ENCODE data around the gene BCKDHB. TPM values are rescaled to one million over a fixed set of nuclear protein-coding genes. Genes with fewer than 3 reads are reported as not detected.

Gene BCKDHB
- total and polyA plus RNA-seq, 2 of the 4 experiments (the other 2 are of a cell fraction), result 11.2 to 11.8 TPM

DNA sequence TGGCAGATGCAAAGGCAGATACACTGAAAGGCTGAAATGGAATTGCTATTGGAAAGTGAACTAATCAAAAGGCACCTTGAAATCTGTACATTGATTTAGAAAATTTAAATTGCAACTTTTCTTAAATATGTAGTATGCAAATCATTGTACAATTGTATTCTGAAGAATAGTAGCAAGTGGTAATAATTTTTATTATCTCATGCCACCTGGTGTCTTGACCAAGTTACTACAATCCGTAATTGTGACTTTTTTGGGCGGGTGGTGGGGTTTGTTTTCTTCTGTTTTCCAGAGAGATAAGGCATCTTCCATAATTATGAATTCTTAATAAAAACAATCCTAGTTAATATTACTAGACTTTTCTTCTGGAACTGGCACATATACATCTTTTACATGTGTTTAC, 12.5 kb upstream of the BCKDHB start:
- no peaks in the 10 kb centered on the region for H3K79me1 ChIP-seq (ENCODE audit: low read depth in 1 of 2, low read length in 2 of 2)
- ATAC-seq (ENCODE audit: low read depth) (peak; percentile 70), DNase-seq (peak; percentile 21)
- no peak overlapping the region for H2BK15ac ChIP-seq (ENCODE audit: low read depth, low read length)
- H3K14ac ChIP-seq (replicated peaks; ENCODE audit: low read depth, low read length), result no peak overlapping the region
- H2BK20ac ChIP-seq (ENCODE audit: low read depth, low read length), result no peak overlapping the region
- H3K4me1 ChIP-seq (ENCODE audit: control insufficient read depth, insufficient read depth, low read length), result no peaks in the 10 kb centered on the region
- no peak overlapping the region for H2BK120ac ChIP-seq (ENCODE audit: low read depth, low read length)
- intact Hi-C loops (cut with micrococcal nuclease), result loop anchor here (1.0 to 5.0 kb wide), 3 partner anchors 145 to 316 kb away; no protein-coding TSS in a partner anchor
- H3K18ac ChIP-seq (ENCODE audit: low read depth, low read length), result no peak overlapping the region
- H3K27ac ChIP-seq (ENCODE audit: insufficient read depth, low read length), result no peak overlapping the region
- no peaks in the 10 kb centered on the region for H3K36me3 ChIP-seq (ENCODE audit: control insufficient read depth, insufficient read depth, low read length)
- no peaks in the 10 kb centered on the region for H4K20me1 ChIP-seq (ENCODE audit: insufficient read depth, low read length)
- H3K23ac ChIP-seq (ENCODE audit: low read depth, low read length), result no peak overlapping the region
- H3K9me1 ChIP-seq (ENCODE audit: insufficient read depth, low read length), result no peaks in the 10 kb centered on the region
- H4K8ac ChIP-seq (ENCODE audit: low read depth in 2 of 2, low read length in 2 of 2), result no peak overlapping the region
- POLR2A ChIA-PET (ENCODE audit: unreplicated experiment), result no interaction called here
- no peak overlapping the region for H2AFZ ChIP-seq (replicated peaks; ENCODE audit: low read length, poor library complexity)
- H3K56ac ChIP-seq (ENCODE audit: extremely low read depth, insufficient read depth, low read length), result no peak overlapping the region
- no peak overlapping the region for H3K4ac ChIP-seq (ENCODE audit: low read depth, low read length)
- TF ChIP-seq MAFK (IDR thresholded peaks at IDR 0.05; ENCODE audit: low read depth, low read length) (no peak), SMC3 (IDR thresholded peaks at IDR 0.05; ENCODE audit: low read depth, low read length) (peak; percentile 65), MAZ (IDR thresholded peaks at IDR 0.05; ENCODE audit: borderline replicate concordance, low read depth, low read length) (no peak), RAD21 (IDR thresholded peaks at IDR 0.05; ENCODE audit: low read length) (peak; percentile 57)
- TF ChIP-seq, protein P1, sequence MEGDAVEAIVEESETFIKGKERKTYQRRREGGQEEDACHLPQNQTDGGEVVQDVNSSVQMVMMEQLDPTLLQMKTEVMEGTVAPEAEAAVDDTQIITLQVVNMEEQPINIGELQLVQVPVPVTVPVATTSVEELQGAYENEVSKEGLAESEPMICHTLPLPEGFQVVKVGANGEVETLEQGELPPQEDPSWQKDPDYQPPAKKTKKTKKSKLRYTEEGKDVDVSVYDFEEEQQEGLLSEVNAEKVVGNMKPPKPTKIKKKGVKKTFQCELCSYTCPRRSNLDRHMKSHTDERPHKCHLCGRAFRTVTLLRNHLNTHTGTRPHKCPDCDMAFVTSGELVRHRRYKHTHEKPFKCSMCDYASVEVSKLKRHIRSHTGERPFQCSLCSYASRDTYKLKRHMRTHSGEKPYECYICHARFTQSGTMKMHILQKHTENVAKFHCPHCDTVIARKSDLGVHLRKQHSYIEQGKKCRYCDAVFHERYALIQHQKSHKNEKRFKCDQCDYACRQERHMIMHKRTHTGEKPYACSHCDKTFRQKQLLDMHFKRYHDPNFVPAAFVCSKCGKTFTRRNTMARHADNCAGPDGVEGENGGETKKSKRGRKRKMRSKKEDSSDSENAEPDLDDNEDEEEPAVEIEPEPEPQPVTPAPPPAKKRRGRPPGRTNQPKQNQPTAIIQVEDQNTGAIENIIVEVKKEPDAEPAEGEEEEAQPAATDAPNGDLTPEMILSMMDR (conservative IDR thresholded peaks at IDR 0.05; ENCODE audit: low read depth, low read length), result peak; percentile 60
- no peak overlapping the region for H4K5ac ChIP-seq (ENCODE audit: low read depth, low read length)
- no peaks in the 10 kb centered on the region for H3K9me3 ChIP-seq (ENCODE audit: control insufficient read depth, insufficient read depth, low read length)
- no peak overlapping the region for H3K9ac ChIP-seq (ENCODE audit: low read depth, low read length)
- in situ Hi-C loops (cut with MboI; ENCODE audit: low sequenced_read_pairs), result no loop called here
- no peak overlapping the region for H3K4me2 ChIP-seq (ENCODE audit: low read depth, low read length)
- H4K91ac ChIP-seq (ENCODE audit: insufficient read depth, low read depth, low read length), result no peak overlapping the region
- H3K4me3 ChIP-seq (ENCODE audit: insufficient read depth, low read depth, low read length), result no peak overlapping the region
- no TSS peak for BruUV-seq (replicated peaks)
- dilution Hi-C loops (cut with HindIII; ENCODE audit: low sequenced_read_pairs, unreplicated experiment), result loop anchor here (25.0 kb wide), 1 partner anchor 132 kb away; no protein-coding TSS in a partner anchor
- H2BK5ac ChIP-seq (ENCODE audit: low read depth, low read length, poor library complexity, severe bottlenecking), result no peak overlapping the region
- H2AK9ac ChIP-seq (replicated peaks; ENCODE audit: low read depth, low read length, poor library complexity), result no peak overlapping the region
- no CpG with 5 or more reads among the region's 2 CpGs for WGBS, 2 experiments (ENCODE audit: extremely low coverage in 2 of 2, insufficient read length in 1 of 2)
- no peak overlapping the region for H2AK5ac ChIP-seq (ENCODE audit: low read depth, low read length)
- H3K27me3 ChIP-seq (ENCODE audit: control insufficient read depth, insufficient read depth, low read length), result 0 out of 2 replicates have a peak, but pooled peaks cover under 1% of the 10 kb centered on the region
- CTCF ChIA-PET, result interaction anchor here (0.7 to 1.2 kb wide), 5 partner anchors 19 to 213 kb away, joined by 3 to 6 read pairs (median 4); no protein-coding TSS in a partner anchor

Data from IMR-90 (cell line).